Measurements from ENCODE around the gene RPL18. TPM values are rescaled to one million over a fixed set of nuclear protein-coding genes. Genes with fewer than 3 reads are reported as not detected.

Gene RPL18
- total RNA-seq, 1 experiment from 2014 or later = 1,812 TPM

- Histone ChIP-seq H3K27me3 (replicated peaks; ENCODE audit: control insufficient read depth, insufficient read depth, low read length) (no peaks in the 10 kb centered on the region), H3K4me3 (ENCODE audit: low read depth, low read length) (peak overlapping the region; percentile 63), H3K9me3 (no peaks in the 10 kb centered on the region), H3K36me3 (ENCODE audit: control insufficient read depth, insufficient read depth, low read length) (no peaks in the 10 kb centered on the region; the same call in 1 of the 2 replicates), H3K4me1 (peaks cover 50% of the 10 kb centered on the region)
- Mint-ChIP-seq H3K27me3 (ENCODE audit: insufficient read depth, unreplicated experiment) (no peaks in the 10 kb centered on the region), H3K9me3 (ENCODE audit: unreplicated experiment) (no peaks in the 10 kb centered on the region), H3K27ac (ENCODE audit: unreplicated experiment) (peak overlapping the region; percentile 87), H3K36me3 (ENCODE audit: insufficient read depth, unreplicated experiment) (peaks cover 64% of the 10 kb centered on the region), H3K4me3 (ENCODE audit: unreplicated experiment) (peak overlapping the region; percentile 87), H3K4me1 (ENCODE audit: low read depth, unreplicated experiment) (peaks cover 48% of the 10 kb centered on the region)
- ChIA-PET POLR2A (interaction anchor here (0.8 to 1.9 kb wide), 6 partner anchors 9 to 260 kb away, joined by 3 to 21 read pairs (median 6); partner anchors contain the start of genes DBP, SYNGR4 and TMEM143), CTCF (interaction anchor here (0.6 to 1.3 kb wide), 6 partner anchors 15 to 233 kb away, joined by 3 to 6 read pairs (median 4); partner anchors contain the start of gene KDELR1)
- DNase-seq = peak; percentile 99
- no peak for TF ChIP-seq CTCF (IDR thresholded peaks at IDR 0.05; ENCODE audit: insufficient read depth in 1 of 2, low read depth in 1 of 2, low read length in 1 of 2, severe bottlenecking in 1 of 2, unreplicated experiment in 1 of 2)
- intact Hi-C loops (cut with micrococcal nuclease; ENCODE audit: unreplicated experiment) = loop anchor here (1.0 kb wide), 1 partner anchor 9 kb away; no protein-coding TSS in a partner anchor
- BruUV-seq (replicated peaks) = no TSS peak
Observed at GRCh38 chr19:48624067-48624594, 5.2 kb upstream of the RPL18 start.

DNA sequence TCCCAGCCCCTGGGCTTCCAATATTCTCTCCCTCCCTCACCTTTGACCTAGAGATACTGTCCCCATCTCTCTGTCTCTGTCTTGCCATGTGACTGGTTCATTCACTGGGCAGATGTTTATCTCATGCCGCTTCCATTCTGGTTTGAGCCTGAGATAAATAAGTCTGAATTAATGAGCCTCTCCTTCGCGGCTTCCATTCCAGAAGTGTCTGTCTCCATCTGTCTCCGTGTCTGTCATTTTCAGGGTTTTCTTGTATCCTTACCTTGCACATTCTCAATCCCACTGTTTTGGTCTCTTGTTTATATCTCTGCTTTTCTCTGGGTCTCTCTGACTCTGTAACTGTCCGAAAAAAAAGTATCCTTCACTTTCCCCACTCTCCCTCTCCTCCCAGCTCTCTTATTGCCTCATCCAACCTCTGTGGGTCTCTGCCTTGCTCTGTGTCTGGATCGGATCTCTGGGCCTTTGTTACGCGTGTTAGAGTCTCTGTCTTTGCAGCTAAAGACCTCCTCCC, 4.6 kb upstream of the RPL18 start:
- ChIA-PET CTCF (interaction anchor here (0.9 to 1.3 kb wide), 5 partner anchors 15 to 232 kb away, joined by 3 to 6 read pairs (median 4); partner anchors contain the start of gene KDELR1), POLR2A (interaction anchor here (0.6 to 1.9 kb wide), 7 partner anchors 10 to 1227 kb away, joined by 3 to 21 read pairs (median 5); partner anchors contain the start of genes DBP, PTOV1, SYNGR4 and TMEM143)
- TF ChIP-seq CTCF (IDR thresholded peaks at IDR 0.05; ENCODE audit: insufficient read depth in 1 of 2, low read depth in 1 of 2, low read length in 1 of 2, severe bottlenecking in 1 of 2, unreplicated experiment in 1 of 2) = no peak
- Mint-ChIP-seq H3K27me3 (ENCODE audit: insufficient read depth, unreplicated experiment) (no peaks in the 10 kb centered on the region), H3K36me3 (ENCODE audit: insufficient read depth, unreplicated experiment) (peaks cover 64% of the 10 kb centered on the region), H3K9me3 (ENCODE audit: unreplicated experiment) (no peaks in the 10 kb centered on the region), H3K27ac (ENCODE audit: unreplicated experiment) (peak overlapping the region; percentile 87), H3K4me1 (ENCODE audit: low read depth, unreplicated experiment) (peaks cover 46% of the 10 kb centered on the region), H3K4me3 (ENCODE audit: unreplicated experiment) (peak overlapping the region; percentile 87)
- H3K27me3 ChIP-seq (replicated peaks; ENCODE audit: control insufficient read depth, insufficient read depth, low read length) = no peaks in the 10 kb centered on the region
- no peaks in the 10 kb centered on the region for H3K9me3 ChIP-seq
- H3K36me3 ChIP-seq (ENCODE audit: control insufficient read depth, insufficient read depth, low read length) = no peaks in the 10 kb centered on the region; the same call in 1 of the 2 replicates
- no peak for DNase-seq
- BruUV-seq (replicated peaks) = no TSS peak
- intact Hi-C loops (cut with micrococcal nuclease; ENCODE audit: unreplicated experiment) = loop anchor here (1.0 kb wide), 1 partner anchor 10 kb away; no protein-coding TSS in a partner anchor
- H3K4me1 ChIP-seq = peaks cover 50% of the 10 kb centered on the region
- H3K4me3 ChIP-seq (ENCODE audit: low read depth, low read length) = peak overlapping the region; percentile 19

DNA sequence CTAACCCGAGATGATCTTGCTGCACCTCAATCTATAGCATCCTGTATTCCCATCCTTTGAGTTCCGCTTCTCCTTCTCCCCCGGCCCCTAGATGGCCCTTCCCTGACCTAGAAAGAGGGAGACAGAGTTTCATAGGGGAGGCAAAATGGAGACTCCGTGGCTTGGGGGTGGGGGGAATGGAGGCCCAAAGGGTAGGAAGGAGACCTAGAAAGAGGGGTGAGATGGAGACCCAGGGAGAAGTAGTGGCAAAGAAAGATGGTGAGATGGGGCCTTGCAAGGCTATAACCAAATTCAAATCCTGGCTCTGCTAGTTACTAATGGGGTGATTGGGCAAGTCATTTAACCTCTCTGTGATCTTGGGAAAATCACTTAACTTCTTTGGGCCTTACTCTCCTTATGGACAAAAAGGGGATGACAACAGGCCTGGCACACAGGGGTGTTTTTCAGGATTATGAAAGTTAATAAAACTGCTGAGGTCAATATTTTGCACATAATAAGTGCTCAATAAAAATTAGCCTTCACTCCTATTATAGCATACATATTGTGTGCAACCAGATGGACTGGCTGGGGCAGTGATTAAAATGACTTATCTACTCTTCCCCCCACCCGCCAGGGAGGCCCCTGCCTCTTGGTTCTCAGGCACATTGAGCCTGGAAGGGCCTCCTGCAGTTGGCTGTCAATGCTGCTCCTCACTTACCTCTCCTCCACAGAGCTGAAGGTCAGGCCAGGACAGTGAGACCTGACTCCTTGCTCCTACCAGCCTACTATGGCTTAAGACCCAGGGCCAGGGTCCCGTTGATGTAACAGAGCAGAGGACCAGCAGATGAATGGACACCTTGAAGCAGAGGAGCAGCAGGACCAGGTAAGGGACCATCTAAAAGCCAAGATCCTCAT, 961 bp upstream of the RPL18 start:
- no peaks in the 10 kb centered on the region for H3K9me3 Mint-ChIP-seq (ENCODE audit: unreplicated experiment)
- Histone ChIP-seq H3K9me3 (no peaks in the 10 kb centered on the region), H3K27me3 (replicated peaks; ENCODE audit: control insufficient read depth, insufficient read depth, low read length) (no peaks in the 10 kb centered on the region), H3K36me3 (ENCODE audit: control insufficient read depth, insufficient read depth, low read length) (peaks cover 13% of the 10 kb centered on the region), H3K4me1 (peaks cover 35% of the 10 kb centered on the region), H3K4me3 (ENCODE audit: low read depth, low read length) (peak overlapping the region; percentile 85)
- TF ChIP-seq CTCF (IDR thresholded peaks at IDR 0.05; ENCODE audit: insufficient read depth in 1 of 2, low read depth in 1 of 2, low read length in 1 of 2, severe bottlenecking in 1 of 2, unreplicated experiment in 1 of 2) = no peak
- H3K27ac Mint-ChIP-seq (ENCODE audit: unreplicated experiment) = peak overlapping the region; percentile 98
- H3K36me3 Mint-ChIP-seq (ENCODE audit: insufficient read depth, unreplicated experiment) = peaks cover 69% of the 10 kb centered on the region
- intact Hi-C loops (cut with micrococcal nuclease; ENCODE audit: unreplicated experiment) = loop anchor here (1.0 kb wide), 1 partner anchor 17 kb away; the partner anchor contains the start of gene DBP
- TSS peak; percentile 62 for BruUV-seq (replicated peaks)
- ChIA-PET CTCF (interaction anchor here (0.6 to 1.3 kb wide), 8 partner anchors 11 to 286 kb away, joined by 3 to 14 read pairs (median 4); partner anchors contain the start of genes SYNGR4 and TMEM143), POLR2A (interaction anchor here (0.5 to 3.6 kb wide), 21 partner anchors 7 to 450 kb away, joined by 3 to 37 read pairs (median 7); partner anchors contain the start of genes CA11, DBP, DHDH and GYS1)
- peak overlapping the region; percentile 96 for H3K4me3 Mint-ChIP-seq (ENCODE audit: unreplicated experiment)
- DNase-seq = no peak
- peaks cover 33% of the 10 kb centered on the region for H3K4me1 Mint-ChIP-seq (ENCODE audit: low read depth, unreplicated experiment)
- no peaks in the 10 kb centered on the region for H3K27me3 Mint-ChIP-seq (ENCODE audit: insufficient read depth, unreplicated experiment)

Measured in Caco-2 (cell line).